Karpas-422 (cell line): ENCODE measurements around the gene ARHGAP22. TPM values are rescaled to one million over a fixed set of nuclear protein-coding genes. Genes with fewer than 3 reads are reported as not detected.

Experiments used
- DNase-seq: peaks from one replicate; pipeline ENCODE4 v3.0.0-alpha.2; 2015
- H2AFZ ChIP-seq: fragments of 200-600 bp; sonication (generic); 2 replicates; pipeline ENCODE4 v1.6.1; 2014; ENCODE audit warnings: antibody characterized with exemption, low read length, mixed read lengths
- H3K27ac ChIP-seq: fragments of 200-600 bp; sonication (generic); 2 replicates; pipeline ENCODE4 v1.5.1; 2014; ENCODE audit warnings: mild to moderate bottlenecking, low read length, moderate library complexity
- H3K27me3 ChIP-seq: fragments of 200-600 bp; sonication (generic); 2 replicates; pipeline ENCODE4 v1.6.1; 2014; ENCODE audit warnings: low read length, mixed read lengths
- H3K36me3 ChIP-seq: fragments of 200-600 bp; sonication (generic); 2 replicates; pipeline ENCODE4 v1.6.1; 2014; ENCODE audit warnings: low read length, mixed read lengths; ENCODE audit not compliant: insufficient read depth
- H3K4me1 ChIP-seq: fragments of 200-600 bp; sonication (generic); 2 replicates; pipeline ENCODE4 v1.6.1; 2014; ENCODE audit warnings: mild to moderate bottlenecking, low read length, mixed read lengths
- H3K4me2 ChIP-seq: fragments of 200-600 bp; sonication (generic); 2 replicates; pipeline ENCODE4 v1.6.1; 2014; ENCODE audit warnings: low read length, low read depth, mild to moderate bottlenecking; ENCODE audit not compliant: poor library complexity, severe bottlenecking
- H3K4me3 ChIP-seq: fragments of 200-600 bp; sonication (generic); 2 replicates; pipeline ENCODE4 v1.5.1; 2014; ENCODE audit warnings: mild to moderate bottlenecking, antibody characterized with exemption, low read length, mixed read lengths
- H3K79me2 ChIP-seq: fragments of 200-600 bp; sonication (generic); 2 replicates; pipeline ENCODE4 v1.6.1; 2014; ENCODE audit warnings: mild to moderate bottlenecking, low read length, mixed read lengths
- H3K9ac ChIP-seq: fragments of 200-600 bp; sonication (generic); 2 replicates; pipeline ENCODE4 v1.6.0; 2014; ENCODE audit warnings: low read length
- H3K9me2 ChIP-seq: fragments of 200-600 bp; sonication (generic), shearing (Covaris generic); replicated peaks from 2 replicates; pipeline ENCODE4 v1.6.0; 2014; ENCODE audit warnings: mild to moderate bottlenecking, low read length, moderate library complexity; ENCODE audit not compliant: insufficient read depth
- H3K9me3 ChIP-seq: fragments of 300-700, 200-600 bp; sonication (generic); 2 replicates; pipeline ENCODE4 v1.6.1; 2014; ENCODE audit warnings: low read length, mixed read lengths
- H4K20me1 ChIP-seq: fragments of 200-600 bp; sonication (generic); 2 replicates; pipeline ENCODE4 v1.6.1; 2014; ENCODE audit warnings: mild to moderate bottlenecking, antibody characterized with exemption, low read length, low read depth; ENCODE audit not compliant: insufficient read depth
- total RNA-seq: library from RNA; depleted of rRNA; stranded (reverse); fragments of >200 nt; shearing (Covaris generic); gene quantifications from 2 replicates; pipeline ENCODE4 v1.2.3, GENCODE V29; 2014; ENCODE audit warnings: low replicate concordance; rRNA removed

Gene ARHGAP22, protein sequence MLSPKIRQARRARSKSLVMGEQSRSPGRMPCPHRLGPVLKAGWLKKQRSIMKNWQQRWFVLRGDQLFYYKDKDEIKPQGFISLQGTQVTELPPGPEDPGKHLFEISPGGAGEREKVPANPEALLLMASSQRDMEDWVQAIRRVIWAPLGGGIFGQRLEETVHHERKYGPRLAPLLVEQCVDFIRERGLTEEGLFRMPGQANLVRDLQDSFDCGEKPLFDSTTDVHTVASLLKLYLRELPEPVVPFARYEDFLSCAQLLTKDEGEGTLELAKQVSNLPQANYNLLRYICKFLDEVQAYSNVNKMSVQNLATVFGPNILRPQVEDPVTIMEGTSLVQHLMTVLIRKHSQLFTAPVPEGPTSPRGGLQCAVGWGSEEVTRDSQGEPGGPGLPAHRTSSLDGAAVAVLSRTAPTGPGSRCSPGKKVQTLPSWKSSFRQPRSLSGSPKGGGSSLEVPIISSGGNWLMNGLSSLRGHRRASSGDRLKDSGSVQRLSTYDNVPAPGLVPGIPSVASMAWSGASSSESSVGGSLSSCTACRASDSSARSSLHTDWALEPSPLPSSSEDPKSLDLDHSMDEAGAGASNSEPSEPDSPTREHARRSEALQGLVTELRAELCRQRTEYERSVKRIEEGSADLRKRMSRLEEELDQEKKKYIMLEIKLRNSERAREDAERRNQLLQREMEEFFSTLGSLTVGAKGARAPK
- total RNA-seq = 0.07 and 6.1 TPM in 2 replicates

DNA sequence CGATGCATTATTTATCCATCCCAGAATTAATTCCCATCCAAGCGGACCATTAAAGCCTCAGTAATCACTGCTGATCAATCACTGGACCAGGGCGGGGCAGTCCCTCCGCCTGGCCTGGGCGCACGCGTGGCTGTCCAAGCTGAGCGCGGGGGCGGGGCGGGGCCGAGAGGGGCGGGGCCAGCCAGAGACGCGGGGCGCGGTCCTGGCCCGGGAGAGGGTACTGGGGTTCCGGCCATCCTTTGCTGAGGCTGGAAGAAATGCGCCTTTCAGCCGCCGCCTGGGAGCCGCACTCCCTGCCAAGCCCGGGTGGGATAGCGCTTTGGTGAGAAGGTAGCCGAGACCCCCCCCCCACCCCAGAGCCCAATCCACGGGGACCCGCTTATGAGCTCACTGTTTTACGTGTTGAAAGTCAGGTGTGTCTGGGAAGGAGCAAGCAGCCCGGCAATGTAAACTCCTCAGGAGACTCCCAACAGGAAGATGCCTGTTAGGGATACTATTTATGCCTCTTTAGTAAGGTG is at the start of gene ARHGAP22:
Gene ARHGAP22 (minus strand): TSS at position 83 of the 518 bp plus-strand sequence. CDS start 277 bp downstream, outside the sequence.
- Histone ChIP-seq H2AFZ (peak within 1 kb of the TSS; percentile 26; the same call in 1 of the 2 replicates), H3K9ac (peak within 1 kb of the TSS; percentile 53), H3K79me2 (no peaks in the 10 kb centered on the region)

DNA sequence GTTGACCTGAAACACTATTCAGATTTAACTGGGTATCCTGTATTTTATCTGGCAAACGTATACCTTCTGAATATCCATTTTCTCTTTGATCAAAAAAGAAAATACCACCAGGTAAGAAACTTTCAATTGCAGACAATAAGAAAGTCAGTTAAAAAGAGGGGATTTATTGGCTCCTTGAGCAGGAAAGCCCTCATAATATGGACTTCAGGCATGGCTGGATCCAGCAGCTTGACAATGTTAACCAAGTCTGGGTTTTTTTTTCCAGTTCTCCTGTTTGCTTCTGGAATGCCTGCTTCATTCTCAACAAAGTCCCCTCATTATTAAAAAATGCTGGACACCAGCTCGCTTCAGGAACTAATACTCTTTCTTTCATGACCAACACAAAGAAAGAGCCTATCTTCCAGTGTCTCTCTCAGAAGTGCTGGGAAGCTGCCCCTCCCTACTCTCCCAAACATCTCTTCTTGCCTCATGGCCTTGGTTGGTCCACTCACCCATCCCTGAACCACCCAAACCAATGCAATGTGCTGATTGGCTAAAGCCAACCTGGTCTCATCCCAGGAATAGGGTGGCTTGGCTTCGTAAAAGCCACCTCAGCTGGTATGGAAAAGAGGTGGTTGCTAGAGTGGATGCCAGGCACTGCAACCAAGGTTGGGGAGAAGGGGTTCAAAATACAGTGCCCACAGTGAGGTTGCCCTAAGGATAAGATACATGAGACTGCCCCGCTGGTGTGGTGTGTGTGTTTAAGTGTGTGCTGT is 49.2 kb upstream of the ARHGAP22 start:
- Histone ChIP-seq H3K79me2 (no peaks in the 10 kb centered on the region), H3K4me2 (no peak overlapping the region)

More for the DNA sequence above, at the start of gene ARHGAP22:
- Histone ChIP-seq H3K36me3 (no peaks in the 10 kb centered on the region), H3K4me2 (peak within 1 kb of the TSS; percentile 66), H3K9me3 (no peaks in the 10 kb centered on the region), H3K4me1 (peaks cover 14% of the 10 kb centered on the region), H3K9me2 (no peaks in the 10 kb centered on the region), H3K27ac (no peak within 1 kb of the TSS), H3K4me3 (peak within 1 kb of the TSS; percentile 57), H4K20me1 (no peaks in the 10 kb centered on the region), H3K27me3 (no peaks in the 10 kb centered on the region; the same call in 1 of the 2 replicates)
- DNase-seq = peak; percentile 59

DNA sequence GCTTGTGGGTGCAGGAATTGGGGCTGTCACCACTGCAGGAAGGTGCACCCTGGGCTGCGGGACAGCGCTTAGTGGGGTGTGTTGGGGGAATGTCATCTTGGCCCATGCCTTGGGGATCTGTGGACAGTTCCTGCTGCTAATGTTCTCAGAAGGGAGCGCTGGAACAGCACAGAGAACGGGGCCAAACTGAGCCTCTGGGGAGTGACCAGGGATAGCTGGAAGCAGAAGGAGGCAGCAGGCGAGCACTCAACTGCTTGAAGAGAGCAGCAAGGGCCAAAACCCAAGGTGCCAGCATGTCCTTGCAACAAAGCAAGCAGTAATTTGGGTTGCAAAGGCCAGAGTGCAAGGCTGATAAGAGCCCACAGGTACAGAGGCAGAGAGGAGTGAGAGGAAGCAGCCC is 48.5 kb upstream of the ARHGAP22 start:
- DNase-seq = no peak
- no peaks in the 10 kb centered on the region for H3K9me2 ChIP-seq

More for the DNA sequence above, 49.2 kb upstream of the ARHGAP22 start:
- no peaks in the 10 kb centered on the region for H3K36me3 ChIP-seq
- no peak overlapping the region for H3K9ac ChIP-seq
- peaks cover 29% of the 10 kb centered on the region for H3K4me1 ChIP-seq
- H3K9me2 ChIP-seq = no peaks in the 10 kb centered on the region
- no peak overlapping the region for H3K27ac ChIP-seq
- no peaks in the 10 kb centered on the region for H3K27me3 ChIP-seq
- no peaks in the 10 kb centered on the region for H4K20me1 ChIP-seq
- H3K4me3 ChIP-seq = no peak overlapping the region
- no peaks in the 10 kb centered on the region for H3K9me3 ChIP-seq
- no peak for DNase-seq
- H2AFZ ChIP-seq = no peak overlapping the region

DNA sequence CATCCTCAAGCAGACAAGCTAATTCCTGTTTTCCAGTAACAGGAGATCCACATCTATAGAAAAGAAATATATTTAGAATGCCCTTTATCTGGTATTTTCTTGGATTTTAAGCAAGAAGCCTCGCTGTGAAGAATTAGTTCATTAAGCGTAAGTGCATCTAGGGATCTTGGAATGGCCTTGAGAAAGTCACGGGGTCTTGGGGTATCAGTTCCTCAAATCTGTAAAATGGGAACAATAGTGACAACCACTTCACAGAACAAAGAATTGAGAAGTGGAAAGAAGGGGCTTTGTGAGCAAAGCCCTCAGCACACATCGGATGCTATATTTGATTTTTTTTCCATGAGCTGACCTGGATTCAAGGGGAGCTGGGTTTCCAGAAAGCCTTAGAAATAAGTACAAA is 47.5 kb upstream of the ARHGAP22 start:
- H3K4me1 ChIP-seq = peaks cover 23% of the 10 kb centered on the region
- H3K36me3 ChIP-seq = no peaks in the 10 kb centered on the region
- H3K9me2 ChIP-seq = no peaks in the 10 kb centered on the region
- no peaks in the 10 kb centered on the region for H3K79me2 ChIP-seq
- H3K9ac ChIP-seq = no peak overlapping the region
- H3K27me3 ChIP-seq = no peaks in the 10 kb centered on the region
- no peaks in the 10 kb centered on the region for H3K9me3 ChIP-seq
- no peak overlapping the region for H3K27ac ChIP-seq
- no peaks in the 10 kb centered on the region for H4K20me1 ChIP-seq
- H2AFZ ChIP-seq = no peak overlapping the region
- no peak overlapping the region for H3K4me3 ChIP-seq
- DNase-seq = no peak
- H3K4me2 ChIP-seq = no peak overlapping the region

More for the DNA sequence above, 48.5 kb upstream of the ARHGAP22 start:
- Histone ChIP-seq H3K36me3 (no peaks in the 10 kb centered on the region), H3K27ac (no peak overlapping the region), H3K9me3 (no peaks in the 10 kb centered on the region), H3K9ac (no peak overlapping the region), H3K4me1 (peaks cover 21% of the 10 kb centered on the region), H2AFZ (no peak overlapping the region), H3K4me2 (no peak overlapping the region), H3K79me2 (no peaks in the 10 kb centered on the region), H4K20me1 (no peaks in the 10 kb centered on the region), H3K27me3 (no peaks in the 10 kb centered on the region), H3K4me3 (no peak overlapping the region)

DNA sequence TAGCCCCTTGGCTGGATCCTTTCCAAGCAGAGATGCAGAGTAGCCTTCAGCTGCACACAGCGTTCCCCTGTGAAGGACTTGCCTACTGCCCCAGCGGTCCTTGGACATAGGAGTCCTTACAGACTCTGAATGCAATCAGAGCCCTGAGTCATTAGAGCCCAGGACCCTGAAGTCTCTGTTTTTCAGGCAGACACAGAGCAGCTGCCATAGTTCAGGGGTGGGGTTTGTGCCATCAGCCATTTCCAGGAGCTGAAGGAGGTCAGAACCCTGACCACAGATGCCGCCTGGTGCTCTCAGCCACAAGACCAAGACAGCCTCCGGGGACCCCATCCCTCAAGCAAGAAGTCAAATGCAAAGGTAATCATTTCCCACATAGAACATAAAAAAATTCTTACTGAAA is 47.0 kb upstream of the ARHGAP22 start:
- no peaks in the 10 kb centered on the region for H4K20me1 ChIP-seq
- H3K36me3 ChIP-seq = no peaks in the 10 kb centered on the region
- no peak overlapping the region for H3K27ac ChIP-seq
- H3K9me2 ChIP-seq = no peaks in the 10 kb centered on the region
- H2AFZ ChIP-seq = no peak overlapping the region
- H3K4me3 ChIP-seq = no peak overlapping the region
- no peaks in the 10 kb centered on the region for H3K9me3 ChIP-seq
- H3K4me2 ChIP-seq = no peak overlapping the region
- no peak for DNase-seq
- peaks cover 18% of the 10 kb centered on the region for H3K4me1 ChIP-seq
- H3K27me3 ChIP-seq = no peaks in the 10 kb centered on the region
- H3K79me2 ChIP-seq = no peaks in the 10 kb centered on the region
- H3K9ac ChIP-seq = no peak overlapping the region

DNA sequence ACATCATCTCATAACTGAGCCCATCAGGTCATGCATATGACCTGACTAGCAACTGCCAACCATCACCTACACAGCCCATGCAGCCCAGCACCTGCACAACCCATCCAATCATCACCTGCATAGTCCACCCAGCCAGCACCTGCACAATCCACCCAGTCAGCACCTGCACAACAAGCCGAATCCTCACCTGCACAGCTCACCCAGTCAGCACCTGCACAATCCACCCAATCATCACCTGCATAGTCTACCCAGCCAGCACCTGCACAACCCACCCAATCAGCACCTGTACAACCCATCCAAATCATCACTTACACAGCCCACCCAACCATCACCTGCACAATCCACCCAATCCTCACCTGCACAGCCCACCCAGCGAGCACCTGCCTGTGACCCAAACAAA is 46.4 kb upstream of the ARHGAP22 start:
- H3K4me2 ChIP-seq = no peak overlapping the region
- H3K9ac ChIP-seq = no peak overlapping the region
- no peaks in the 10 kb centered on the region for H4K20me1 ChIP-seq
- H3K9me2 ChIP-seq = no peaks in the 10 kb centered on the region
- H2AFZ ChIP-seq = no peak overlapping the region
- DNase-seq = no peak
- no peak overlapping the region for H3K4me3 ChIP-seq
- no peaks in the 10 kb centered on the region for H3K27me3 ChIP-seq
- no peaks in the 10 kb centered on the region for H3K79me2 ChIP-seq
- H3K4me1 ChIP-seq = peaks cover 12% of the 10 kb centered on the region
- no peak overlapping the region for H3K27ac ChIP-seq
- H3K9me3 ChIP-seq = no peaks in the 10 kb centered on the region
- no peaks in the 10 kb centered on the region for H3K36me3 ChIP-seq

DNA sequence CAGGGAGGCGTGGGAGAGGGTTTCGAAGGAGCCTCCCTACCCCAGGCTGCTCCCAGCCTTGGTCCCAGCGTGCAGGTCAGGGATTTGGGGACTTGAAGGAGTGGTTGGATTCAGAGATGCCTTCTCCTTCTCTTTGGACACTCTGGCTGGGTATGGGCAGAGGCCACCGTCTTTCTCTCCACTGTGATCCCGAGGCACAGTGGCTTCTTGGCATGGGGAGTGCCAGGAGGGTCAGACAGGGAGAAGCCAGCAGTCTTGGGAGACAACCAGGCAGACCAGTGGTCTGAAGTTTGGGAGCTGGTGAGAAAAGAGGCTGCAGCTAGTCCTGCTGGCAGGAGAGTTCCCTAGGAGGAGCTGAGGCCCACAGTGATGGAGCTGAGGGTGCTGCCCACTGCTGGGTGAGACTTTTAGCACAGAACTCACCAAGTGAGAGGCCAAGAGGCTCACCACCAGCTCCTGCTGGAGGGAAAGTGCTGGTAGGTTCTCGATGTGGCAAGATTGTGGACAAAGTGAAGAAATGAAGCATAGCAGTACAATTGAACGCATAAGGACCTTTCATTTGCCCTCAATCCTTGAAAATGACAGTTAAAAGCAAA is 44.6 kb upstream of the ARHGAP22 start:
- Histone ChIP-seq H3K79me2 (no peaks in the 10 kb centered on the region), H3K9ac (no peak overlapping the region), H3K9me2 (no peaks in the 10 kb centered on the region), H3K27me3 (peaks cover 2% of the 10 kb centered on the region; the same call in 1 of the 2 replicates), H3K4me3 (no peak overlapping the region), H2AFZ (no peak overlapping the region), H3K4me2 (no peak overlapping the region), H3K36me3 (no peaks in the 10 kb centered on the region), H4K20me1 (no peaks in the 10 kb centered on the region), H3K27ac (no peak overlapping the region), H3K9me3 (no peaks in the 10 kb centered on the region), H3K4me1 (peaks cover 6% of the 10 kb centered on the region)
- peak; percentile 65 for DNase-seq
